ENCODE measurements around the gene DLGAP1.

DLGAP1 gene

DNA sequence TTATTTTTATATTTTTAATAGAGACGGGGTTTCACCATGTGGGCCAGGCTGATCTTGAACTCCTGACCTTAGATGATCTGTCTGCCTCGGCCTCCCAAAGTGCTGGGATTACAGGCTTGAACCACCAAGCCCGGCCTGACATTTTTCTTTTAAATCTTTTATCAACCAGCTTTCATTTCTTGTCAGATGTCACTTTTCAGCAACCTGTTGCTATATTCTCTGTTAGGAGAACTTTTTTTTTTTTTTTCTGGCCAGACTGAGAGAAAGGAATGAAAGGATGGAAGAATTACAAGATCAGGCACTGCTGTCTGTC lies 858.8 kb downstream of the DLGAP1 start:
- H3K4me1 ChIP-seq (ENCODE audit: control insufficient read depth, insufficient read depth, low read length), result peaks cover 43% of the 10 kb centered on the region
- peaks cover 7% of the 10 kb centered on the region for H3K27me3 ChIP-seq (ENCODE audit: control insufficient read depth, insufficient read depth, low read length, poor library complexity, severe bottlenecking)
- no peak overlapping the region for H3K4me3 ChIP-seq (ENCODE audit: insufficient read depth, low read depth, low read length)
- no peaks in the 10 kb centered on the region for H3K9me3 ChIP-seq (ENCODE audit: control insufficient read depth, low read length)
- WGBS, 2 experiments, result 84 to 91% methylated on average over 3 of the region's 3 CpGs
- H3K36me3 ChIP-seq (ENCODE audit: control insufficient read depth, insufficient read depth, low read length), result no peaks in the 10 kb centered on the region
- H3K27ac ChIP-seq (ENCODE audit: insufficient read depth, low read depth, low read length, poor library complexity, severe bottlenecking), result no peak overlapping the region

DNA sequence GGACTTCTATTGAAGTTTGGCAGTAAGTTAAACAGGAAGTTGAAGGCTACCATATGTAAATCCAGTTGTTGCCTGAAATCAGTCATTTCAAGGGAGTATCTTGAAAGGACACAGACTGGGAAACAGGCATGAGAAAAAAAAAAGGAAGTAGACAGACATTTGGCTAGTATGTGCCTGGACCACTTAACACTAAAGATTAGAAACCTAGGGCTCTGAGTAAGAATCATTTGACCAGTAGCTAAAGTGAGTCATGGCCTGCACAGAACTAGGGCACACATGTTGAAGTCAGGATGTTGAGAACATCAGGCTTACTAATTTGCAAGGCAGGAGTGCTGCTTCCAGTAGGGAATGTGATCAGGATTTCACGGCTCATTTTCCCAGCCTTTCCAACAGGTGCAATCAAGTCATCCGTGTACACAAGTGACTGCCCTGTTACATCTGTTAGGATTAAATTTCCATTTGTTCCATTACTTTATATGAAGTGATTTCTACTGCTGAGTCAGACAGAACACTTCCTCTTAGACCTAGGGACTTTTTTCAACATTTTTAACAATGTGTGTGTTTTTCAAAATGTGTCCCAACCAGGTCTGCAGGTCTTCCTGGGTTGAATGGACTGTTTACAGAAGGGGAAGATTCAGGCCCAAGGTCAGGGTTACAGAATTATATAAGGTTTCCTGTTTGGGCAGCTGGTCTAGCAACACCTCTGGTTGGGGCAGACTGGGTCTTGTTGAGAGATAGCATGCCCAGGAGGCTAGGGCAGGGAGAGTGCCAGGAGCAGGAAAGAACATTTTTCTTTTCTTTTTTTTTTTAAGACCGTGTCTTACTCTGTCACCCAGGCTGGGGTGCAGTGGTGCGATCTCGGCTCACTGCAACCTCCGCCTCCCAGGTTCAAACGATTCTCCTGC lies 859.5 kb downstream of the DLGAP1 start:
- peak overlapping the region; percentile 46 for H3K4me3 ChIP-seq (ENCODE audit: insufficient read depth, low read depth, low read length)
- peaks cover 7% of the 10 kb centered on the region for H3K27me3 ChIP-seq (ENCODE audit: control insufficient read depth, insufficient read depth, low read length, poor library complexity, severe bottlenecking)
- no peaks in the 10 kb centered on the region for H3K9me3 ChIP-seq (ENCODE audit: control insufficient read depth, low read length)
- peak overlapping the region; percentile 98 for H3K27ac ChIP-seq (ENCODE audit: insufficient read depth, low read depth, low read length, poor library complexity, severe bottlenecking)
- WGBS, 2 experiments, result 80 to 85% methylated on average over 7 of the region's 7 CpGs
- H3K4me1 ChIP-seq (ENCODE audit: control insufficient read depth, insufficient read depth, low read length), result peaks cover 43% of the 10 kb centered on the region
- no peaks in the 10 kb centered on the region for H3K36me3 ChIP-seq (ENCODE audit: control insufficient read depth, insufficient read depth, low read length)

DNA sequence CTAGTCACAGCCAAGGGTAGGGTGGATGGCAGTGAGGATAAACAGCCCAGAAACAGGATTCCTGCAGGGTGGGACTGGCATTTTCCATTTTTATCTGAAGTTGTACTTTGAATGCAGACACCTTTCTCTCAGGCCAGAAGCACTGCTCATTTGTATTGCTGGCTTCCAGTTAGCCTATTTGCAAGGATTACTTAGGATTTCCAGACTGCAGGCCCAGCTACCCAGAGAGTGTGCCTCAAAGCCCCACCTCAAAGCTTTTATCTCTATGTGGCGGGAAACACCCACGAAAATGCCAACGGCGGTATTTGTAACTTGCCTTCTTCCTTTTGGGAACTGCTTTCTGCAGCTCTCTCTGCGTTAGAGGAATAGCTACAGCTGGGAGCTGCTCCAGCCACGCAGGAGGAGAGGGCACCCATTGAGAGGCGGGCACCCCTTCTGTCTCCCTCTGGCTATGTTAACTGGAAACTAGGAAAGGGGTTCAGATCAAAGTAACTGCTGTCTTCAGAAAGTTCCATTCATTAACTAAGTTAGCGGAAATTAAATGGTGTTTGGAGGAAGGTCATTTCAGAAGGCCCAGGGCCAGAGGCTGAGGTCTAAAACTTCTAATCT lies 860.2 kb downstream of the DLGAP1 start:
- WGBS, 2 experiments, result 34 to 36% methylated on average over 8 of the region's 8 CpGs
- peaks cover 7% of the 10 kb centered on the region for H3K27me3 ChIP-seq (ENCODE audit: control insufficient read depth, insufficient read depth, low read length, poor library complexity, severe bottlenecking)

DNA sequence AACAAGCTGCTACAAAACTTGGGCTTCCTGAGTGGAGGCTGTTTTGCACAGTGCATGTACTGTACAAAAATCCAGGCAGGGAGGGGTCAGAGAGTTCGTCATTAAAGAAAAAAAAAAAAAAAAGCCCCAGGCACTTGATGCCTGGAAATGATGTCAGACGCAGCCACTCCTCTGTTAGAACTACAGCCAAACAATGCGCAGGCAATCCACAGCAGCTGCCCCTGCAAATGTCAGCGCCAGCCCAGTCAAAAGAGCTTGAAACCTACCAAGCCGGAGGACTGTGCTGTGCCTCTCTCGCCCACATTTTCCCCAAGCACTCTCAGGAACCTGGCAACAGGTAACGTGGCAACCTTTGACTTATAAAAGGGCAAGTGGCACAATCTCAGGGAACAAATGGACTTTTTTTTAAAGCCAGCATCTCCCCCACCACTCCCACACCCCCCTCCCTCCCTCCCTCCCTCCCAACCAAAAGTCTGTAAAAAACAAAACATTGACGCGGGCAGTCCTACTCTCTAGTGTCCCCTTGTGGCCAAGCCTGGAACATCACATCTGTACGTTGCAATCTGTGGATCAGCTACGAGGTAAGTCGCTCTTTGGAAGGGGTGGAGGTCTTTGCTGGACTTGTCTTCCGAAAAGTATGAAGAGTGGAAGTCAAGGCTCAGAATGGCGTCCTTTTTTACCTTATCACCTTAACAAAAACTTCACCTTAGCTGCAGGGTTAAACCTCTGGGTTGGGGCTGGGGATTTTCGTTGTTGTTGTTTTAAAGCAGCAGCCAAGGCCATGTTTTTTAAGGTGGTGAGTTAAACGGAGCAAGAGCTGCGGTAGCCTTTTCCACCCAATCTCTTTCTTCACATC lies 861.0 kb downstream of the DLGAP1 start:
- 4 to 5% methylated on average over 13 to 17 of the region's 17 CpGs for WGBS, 2 experiments
- Histone ChIP-seq H3K4me1 (ENCODE audit: control insufficient read depth, insufficient read depth, low read length) (peaks cover 43% of the 10 kb centered on the region), H3K4me3 (ENCODE audit: insufficient read depth, low read depth, low read length) (peak overlapping the region; percentile 46), H3K9me3 (ENCODE audit: control insufficient read depth, low read length) (no peaks in the 10 kb centered on the region), H3K27me3 (ENCODE audit: control insufficient read depth, insufficient read depth, low read length, poor library complexity, severe bottlenecking) (peaks cover 7% of the 10 kb centered on the region), H3K36me3 (ENCODE audit: control insufficient read depth, insufficient read depth, low read length) (no peaks in the 10 kb centered on the region), H3K27ac (ENCODE audit: insufficient read depth, low read depth, low read length, poor library complexity, severe bottlenecking) (peak overlapping the region; percentile 98)

More for the DNA sequence above, 860.2 kb downstream of the DLGAP1 start:
- Histone ChIP-seq H3K9me3 (ENCODE audit: control insufficient read depth, low read length) (no peaks in the 10 kb centered on the region), H3K4me1 (ENCODE audit: control insufficient read depth, insufficient read depth, low read length) (peaks cover 43% of the 10 kb centered on the region), H3K27ac (ENCODE audit: insufficient read depth, low read depth, low read length, poor library complexity, severe bottlenecking) (peak overlapping the region; percentile 98), H3K36me3 (ENCODE audit: control insufficient read depth, insufficient read depth, low read length) (no peaks in the 10 kb centered on the region), H3K4me3 (ENCODE audit: insufficient read depth, low read depth, low read length) (peak overlapping the region; percentile 46)

DNA sequence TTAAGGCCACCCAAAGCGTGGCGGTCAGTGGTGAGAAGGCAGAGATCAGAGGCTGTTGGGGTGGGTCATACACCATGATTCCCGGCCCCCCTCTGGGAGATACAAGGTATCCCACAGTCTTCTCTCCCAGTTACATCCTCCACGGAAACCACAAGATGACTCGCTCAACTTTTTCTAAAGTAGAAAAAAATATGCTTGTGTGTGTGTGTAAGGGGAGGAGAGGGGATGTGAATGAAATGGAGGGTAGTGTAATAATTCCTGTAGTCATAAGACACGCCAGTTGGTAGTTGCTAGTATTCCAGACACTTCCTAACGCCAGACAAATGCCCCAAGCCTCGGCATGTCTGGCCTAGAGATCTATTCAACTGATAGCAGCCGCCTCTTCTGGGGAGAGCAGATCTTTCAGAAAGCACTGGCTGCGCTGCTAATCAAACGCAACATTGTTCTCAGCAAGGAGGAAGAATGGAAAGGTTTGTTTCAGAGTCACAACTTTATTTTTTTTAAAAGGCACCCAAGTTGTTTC lies 861.7 kb downstream of the DLGAP1 start:
- no peaks in the 10 kb centered on the region for H3K9me3 ChIP-seq (ENCODE audit: control insufficient read depth, low read length)
- peaks cover 7% of the 10 kb centered on the region for H3K27me3 ChIP-seq (ENCODE audit: control insufficient read depth, insufficient read depth, low read length, poor library complexity, severe bottlenecking)
- H3K4me3 ChIP-seq (ENCODE audit: insufficient read depth, low read depth, low read length), result peak overlapping the region; percentile 46
- H3K36me3 ChIP-seq (ENCODE audit: control insufficient read depth, insufficient read depth, low read length), result no peaks in the 10 kb centered on the region
- WGBS, 2 experiments, result 13% methylated on average over 10 to 11 of the region's 11 CpGs
- peaks cover 43% of the 10 kb centered on the region for H3K4me1 ChIP-seq (ENCODE audit: control insufficient read depth, insufficient read depth, low read length)
- peak overlapping the region; percentile 98 for H3K27ac ChIP-seq (ENCODE audit: insufficient read depth, low read depth, low read length, poor library complexity, severe bottlenecking)

DNA sequence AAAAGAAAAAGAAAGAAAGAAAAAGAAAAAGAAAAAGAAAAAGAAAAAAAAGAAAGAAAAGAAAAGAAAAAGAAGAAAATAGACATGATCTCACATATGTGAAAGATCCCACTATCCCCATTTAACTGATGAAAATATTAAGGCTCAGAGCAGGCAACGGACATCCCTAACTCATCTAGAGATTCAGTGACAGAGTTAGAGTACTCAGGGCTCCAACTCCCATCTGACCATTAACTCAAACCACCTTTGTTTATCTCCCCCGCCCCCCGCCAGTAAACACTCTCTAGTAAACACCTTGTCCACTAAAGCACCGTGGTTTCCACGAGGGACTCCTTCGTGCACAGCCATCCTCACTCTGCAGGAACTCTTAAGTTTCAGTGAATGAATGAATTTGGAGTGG lies 862.2 kb downstream of the DLGAP1 start:
- Histone ChIP-seq H3K4me3 (ENCODE audit: insufficient read depth, low read depth, low read length) (no peak overlapping the region), H3K27me3 (ENCODE audit: control insufficient read depth, insufficient read depth, low read length, poor library complexity, severe bottlenecking) (peaks cover 7% of the 10 kb centered on the region), H3K9me3 (ENCODE audit: control insufficient read depth, low read length) (no peaks in the 10 kb centered on the region), H3K36me3 (ENCODE audit: control insufficient read depth, insufficient read depth, low read length) (no peaks in the 10 kb centered on the region), H3K4me1 (ENCODE audit: control insufficient read depth, insufficient read depth, low read length) (peaks cover 41% of the 10 kb centered on the region), H3K27ac (ENCODE audit: insufficient read depth, low read depth, low read length, poor library complexity, severe bottlenecking) (peak overlapping the region; percentile 98)
- WGBS, 2 experiments, result 43 to 54% methylated on average over 6 of the region's 6 CpGs

DNA sequence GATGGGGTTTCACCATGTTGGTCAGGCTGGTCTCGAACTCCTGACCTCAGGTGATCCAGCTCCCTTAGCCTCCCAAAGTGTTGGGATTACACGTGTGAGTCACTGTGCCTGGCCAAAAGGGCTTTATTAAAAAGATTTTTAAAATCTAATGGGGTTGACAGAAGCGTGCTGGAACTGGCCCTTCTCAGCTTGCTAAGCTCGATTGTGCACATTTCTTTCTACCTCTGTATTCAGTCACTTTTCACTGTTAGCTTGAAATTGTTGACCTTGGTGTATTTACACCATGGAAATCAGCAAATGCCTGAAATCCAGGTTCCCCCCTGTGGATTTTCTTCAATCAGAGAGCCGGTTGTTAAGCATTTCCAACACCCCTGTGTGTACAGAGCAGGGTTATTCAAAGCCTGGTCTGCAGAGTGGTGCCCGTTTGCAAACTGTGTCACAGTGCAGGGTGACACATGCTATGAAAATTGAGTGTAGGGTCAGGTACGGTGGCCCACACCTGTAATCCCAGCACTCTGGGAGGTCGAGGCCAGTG lies 864.9 kb downstream of the DLGAP1 start:
- peaks cover 15% of the 10 kb centered on the region for H3K4me1 ChIP-seq (ENCODE audit: control insufficient read depth, insufficient read depth, low read length)
- peaks cover 7% of the 10 kb centered on the region for H3K27me3 ChIP-seq (ENCODE audit: control insufficient read depth, insufficient read depth, low read length, poor library complexity, severe bottlenecking)
- H3K9me3 ChIP-seq (ENCODE audit: control insufficient read depth, low read length), result no peaks in the 10 kb centered on the region
- H3K27ac ChIP-seq (ENCODE audit: insufficient read depth, low read depth, low read length, poor library complexity, severe bottlenecking), result no peak overlapping the region
- no peak overlapping the region for H3K4me3 ChIP-seq (ENCODE audit: insufficient read depth, low read depth, low read length)
- 91% methylated on average over 8 of the region's 8 CpGs for WGBS, 2 experiments
- no peaks in the 10 kb centered on the region for H3K36me3 ChIP-seq (ENCODE audit: control insufficient read depth, insufficient read depth, low read length)

DNA sequence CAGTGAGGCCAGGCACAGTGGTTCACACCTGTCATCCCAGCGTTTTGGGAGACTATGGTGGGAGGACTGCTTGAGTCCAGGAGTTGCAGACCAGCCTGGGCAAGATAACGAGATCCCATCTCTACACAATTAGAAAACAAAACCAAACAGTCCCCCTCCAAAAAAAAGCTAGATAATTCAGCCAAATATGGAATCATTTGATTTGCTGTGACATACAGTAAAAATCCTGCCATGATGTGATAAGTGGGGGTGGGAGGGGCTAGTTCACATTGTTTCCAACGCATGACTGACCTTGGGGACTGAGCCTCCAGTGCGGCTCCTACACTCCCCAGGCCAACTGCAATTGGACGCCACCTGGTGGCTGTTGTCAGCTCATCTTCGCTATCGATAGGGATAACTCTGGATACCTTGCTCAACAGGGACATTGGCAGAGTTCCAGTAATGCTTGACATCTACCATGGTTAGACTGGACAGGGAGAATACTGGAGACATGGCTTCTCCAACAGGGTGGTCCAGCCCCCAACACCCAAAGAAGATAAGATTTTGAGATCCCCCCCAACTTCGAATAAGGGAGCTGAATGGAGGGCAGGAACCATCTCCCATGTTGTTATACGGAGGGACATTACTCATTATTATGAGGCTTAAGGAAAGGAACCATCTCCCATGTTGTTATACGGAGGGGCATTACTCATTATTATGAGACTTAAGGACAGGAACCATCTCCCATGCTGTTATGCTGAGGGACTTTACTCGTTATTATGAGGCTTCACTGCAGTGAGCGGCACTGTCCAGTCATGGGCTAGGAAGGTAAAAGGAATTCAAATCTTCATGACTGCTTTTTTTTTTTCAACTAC lies 869.2 kb downstream of the DLGAP1 start:
- no peaks in the 10 kb centered on the region for H3K4me1 ChIP-seq (ENCODE audit: control insufficient read depth, insufficient read depth, low read length)
- no peaks in the 10 kb centered on the region for H3K27me3 ChIP-seq (ENCODE audit: control insufficient read depth, insufficient read depth, low read length, poor library complexity, severe bottlenecking)
- no peaks in the 10 kb centered on the region for H3K36me3 ChIP-seq (ENCODE audit: control insufficient read depth, insufficient read depth, low read length)
- no peak overlapping the region for H3K4me3 ChIP-seq (ENCODE audit: insufficient read depth, low read depth, low read length)
- 54% methylated on average over 12 of the region's 12 CpGs for WGBS, 2 experiments
- no peak overlapping the region for H3K27ac ChIP-seq (ENCODE audit: insufficient read depth, low read depth, low read length, poor library complexity, severe bottlenecking)
- no peaks in the 10 kb centered on the region for H3K9me3 ChIP-seq (ENCODE audit: control insufficient read depth, low read length)

DNA sequence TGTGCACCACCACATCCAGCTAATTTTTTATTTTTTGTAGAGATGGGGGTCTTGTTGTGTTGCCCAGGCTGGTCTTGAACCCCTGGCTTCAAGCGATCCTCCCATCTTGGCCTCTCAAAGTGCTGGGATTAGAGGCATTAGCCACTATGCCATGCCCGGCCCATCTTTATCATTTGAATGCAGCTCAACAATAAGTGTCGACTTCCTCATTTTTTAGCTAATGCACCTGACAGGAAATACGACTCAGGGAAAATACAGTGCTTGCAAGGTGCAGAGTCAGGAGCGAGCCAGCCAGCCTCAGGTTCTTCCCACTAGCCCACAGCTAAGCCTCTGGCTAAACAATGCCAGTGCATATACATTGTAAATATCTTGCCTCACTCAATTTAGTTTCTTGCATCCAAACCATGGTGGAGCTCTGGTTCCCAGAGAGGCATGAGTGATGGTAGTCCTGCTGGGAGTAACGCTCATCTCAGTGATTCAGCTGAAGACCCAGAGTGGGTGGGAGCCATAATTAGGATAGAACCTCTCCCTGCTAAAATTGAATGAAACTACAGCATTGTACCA lies 870.1 kb downstream of the DLGAP1 start:
- no peak overlapping the region for H3K27ac ChIP-seq (ENCODE audit: insufficient read depth, low read depth, low read length, poor library complexity, severe bottlenecking)
- H3K27me3 ChIP-seq (ENCODE audit: control insufficient read depth, insufficient read depth, low read length, poor library complexity, severe bottlenecking), result no peaks in the 10 kb centered on the region
- WGBS, 2 experiments, result 73 to 75% methylated on average over 6 of the region's 6 CpGs
- H3K36me3 ChIP-seq (ENCODE audit: control insufficient read depth, insufficient read depth, low read length), result no peaks in the 10 kb centered on the region
- H3K9me3 ChIP-seq (ENCODE audit: control insufficient read depth, low read length), result no peaks in the 10 kb centered on the region
- H3K4me3 ChIP-seq (ENCODE audit: insufficient read depth, low read depth, low read length), result no peak overlapping the region
- no peaks in the 10 kb centered on the region for H3K4me1 ChIP-seq (ENCODE audit: control insufficient read depth, insufficient read depth, low read length)
